Esophagus muscularis mucosa (tissue), 4 donors: ENCODE results near the gene SCRN2. TPM values are rescaled to one million over a fixed set of nuclear protein-coding genes. Genes with fewer than 3 reads are reported as not detected.

Experiments used
- DNase-seq: peaks from one replicate; pipeline ENCODE4 v3.0.0-alpha.2; 2017; ENCODE audit errors: extremely low spot score
- H3K27ac ChIP-seq, 4 donors: fragments of 200-600 bp; sonication (generic); replicated peaks in 1 of 4; 1 replicate in 3 of 4; 2 replicates in 1 of 4; pipeline ENCODE4 v1.5.1; 2016 to 2019; ENCODE audit warnings: mild to moderate bottlenecking in 1 of 4
- H3K27me3 ChIP-seq, 4 donors: fragments of 200-600 bp; sonication (generic); one replicate each; pipeline versions ENCODE4 v1.5.1 to v1.6.0; 2016 to 2019
- H3K36me3 ChIP-seq, 4 donors: fragments of 200-600 bp; sonication (generic); one replicate each; pipeline ENCODE4 v1.5.1; 2016 to 2019
- H3K4me1 ChIP-seq, 4 donors: fragments of 200-600 bp; sonication (generic); one replicate each; pipeline ENCODE4 v1.5.1; 2016 to 2019
- H3K4me3 ChIP-seq, 4 donors: fragments of 200-600 bp; sonication (generic); 1 replicate in 2 of 4; 2 replicates in 2 of 4; pipeline ENCODE4 v1.5.1; 2016 to 2019; ENCODE audit warnings: mild to moderate bottlenecking in 4 of 4, moderate library complexity in 1 of 4
- H3K9me3 ChIP-seq, 4 donors: fragments of 200-600 bp; sonication (generic); 1 replicate in 3 of 4; 2 replicates in 1 of 4; pipeline ENCODE4 v1.5.1; 2016 to 2019
- EP300 ChIP-seq: sonication (generic); formaldehyde crosslinking; IDR thresholded peaks from one replicate; pipeline ENCODE4 v1.6.1; 2017; ENCODE audit warnings: antibody characterized with exemption
- POLR2A ChIP-seq: fragments of 450-650 bp; IDR thresholded peaks from one replicate; pipeline ENCODE4 v1.6.1; 2017; ENCODE audit warnings: antibody characterized with exemption, moderate library complexity, mild to moderate bottlenecking, low read depth
- POLR2AphosphoS5 ChIP-seq, 2 donors: sonication (generic); formaldehyde crosslinking; IDR thresholded peaks; one replicate each; pipeline ENCODE4 v1.6.1; 2017; ENCODE audit warnings: antibody characterized with exemption in 2 of 2
- WGBS: methylation state at CpG from one replicate; pipeline ENCODE4 v1.1.5; 2018; 5-methylcytosine and 5-hydroxymethylcytosine counted together
- intact Hi-C: fragments of 100-400 bp; cut with DNase I; formaldehyde crosslinking; loops from one replicate; pipeline ENCODE4 v1.15.1; 2023
- total RNA-seq, 4 donors: library from RNA; depleted of rRNA; stranded (reverse); fragments of >200 nt; gene quantifications; one replicate each; pipeline versions ENCODE4 v1.1.0 to v1.2.1, GENCODE V29; 2016
- TF ChIP-seq, protein P1 (sequence below), 3 experiments: fragments of 200-600 bp in 2 of 3; fragments of 450-650 bp in 1 of 3; sonication (generic) in 2 of 3; IDR thresholded peaks; one replicate each; pipeline ENCODE4 v1.5.1; 2017 to 2019; ENCODE audit warnings: antibody characterized with exemption in 3 of 3, mild to moderate bottlenecking in 2 of 3, moderate library complexity in 1 of 3

Gene SCRN2
- total RNA-seq, 4 donors from 2014 or later = 9.6 to 34.0 (median 23.1) TPM

DNA sequence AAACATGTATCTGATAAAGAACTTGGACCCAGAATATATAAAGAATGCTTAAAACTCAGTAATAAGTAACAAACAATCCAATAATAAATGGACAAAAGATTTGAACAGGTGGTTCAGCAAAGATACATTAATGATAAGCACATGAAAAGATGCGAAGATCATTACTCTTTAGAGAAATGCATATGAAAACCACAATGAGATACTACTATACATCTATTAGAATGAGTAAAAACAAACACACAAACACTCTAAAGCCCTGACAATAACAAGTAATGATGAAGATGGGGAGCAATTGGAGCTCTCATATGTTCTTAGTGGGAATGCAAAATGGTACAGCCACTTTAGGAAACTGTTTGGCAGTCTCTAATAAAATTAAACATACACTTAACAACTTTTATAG lies 48.6 kb downstream of the SCRN2 start:
- intact Hi-C loops = no loop called here
- WGBS = 88% methylated on average over 1 of the region's 1 CpG
- Histone ChIP-seq H3K27ac (no peak overlapping the region), H3K4me3 (no peak overlapping the region), H3K27me3 (peaks cover 0 to 88% (median 30%) of the 10 kb centered on the region in 4 donors), H3K4me1 (peaks cover 9 to 11% (median 10%) of the 10 kb centered on the region in 4 donors), H3K36me3 (no peaks in the 10 kb centered on the region), H3K9me3 (no peaks in the 10 kb centered on the region)
- DNase-seq = no peak
- TF ChIP-seq POLR2A = no peak
- TF ChIP-seq, protein P1, sequence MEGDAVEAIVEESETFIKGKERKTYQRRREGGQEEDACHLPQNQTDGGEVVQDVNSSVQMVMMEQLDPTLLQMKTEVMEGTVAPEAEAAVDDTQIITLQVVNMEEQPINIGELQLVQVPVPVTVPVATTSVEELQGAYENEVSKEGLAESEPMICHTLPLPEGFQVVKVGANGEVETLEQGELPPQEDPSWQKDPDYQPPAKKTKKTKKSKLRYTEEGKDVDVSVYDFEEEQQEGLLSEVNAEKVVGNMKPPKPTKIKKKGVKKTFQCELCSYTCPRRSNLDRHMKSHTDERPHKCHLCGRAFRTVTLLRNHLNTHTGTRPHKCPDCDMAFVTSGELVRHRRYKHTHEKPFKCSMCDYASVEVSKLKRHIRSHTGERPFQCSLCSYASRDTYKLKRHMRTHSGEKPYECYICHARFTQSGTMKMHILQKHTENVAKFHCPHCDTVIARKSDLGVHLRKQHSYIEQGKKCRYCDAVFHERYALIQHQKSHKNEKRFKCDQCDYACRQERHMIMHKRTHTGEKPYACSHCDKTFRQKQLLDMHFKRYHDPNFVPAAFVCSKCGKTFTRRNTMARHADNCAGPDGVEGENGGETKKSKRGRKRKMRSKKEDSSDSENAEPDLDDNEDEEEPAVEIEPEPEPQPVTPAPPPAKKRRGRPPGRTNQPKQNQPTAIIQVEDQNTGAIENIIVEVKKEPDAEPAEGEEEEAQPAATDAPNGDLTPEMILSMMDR (IDR thresholded peaks at IDR 0.05) = no peak
- no peak for TF ChIP-seq EP300
- TF ChIP-seq POLR2AphosphoS5 (IDR thresholded peaks at IDR 0.05) = no peak

DNA sequence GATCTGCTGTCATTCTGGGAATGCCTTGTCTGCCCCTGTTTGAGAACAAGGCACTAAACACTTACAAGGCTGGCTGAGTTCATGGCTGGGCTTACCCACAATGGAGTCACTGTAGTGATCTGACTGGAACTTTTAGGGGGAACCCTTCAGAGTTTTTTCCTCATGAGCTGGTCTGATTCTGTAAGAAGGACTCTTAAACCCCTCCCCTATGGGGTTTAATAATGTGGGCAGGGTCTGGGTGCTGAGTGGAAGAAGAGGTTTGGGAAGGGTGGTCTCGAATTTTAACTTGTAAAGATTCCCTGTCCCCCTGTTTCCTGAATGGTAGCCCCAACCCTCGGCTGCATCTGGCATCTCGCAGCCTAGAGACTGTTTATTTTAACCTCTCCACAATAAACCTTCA lies 50.0 kb downstream of the SCRN2 start:
- intact Hi-C loops = no loop called here
- WGBS = 23% methylated on average over 3 of the region's 3 CpGs
- Histone ChIP-seq H3K36me3 (no peaks in the 10 kb centered on the region), H3K27me3 (peaks cover 0 to 88% (median 30%) of the 10 kb centered on the region in 4 donors), H3K9me3 (no peaks in the 10 kb centered on the region), H3K4me3 (no peak overlapping the region), H3K27ac (no peak overlapping the region), H3K4me1 (peaks cover 9 to 11% (median 10%) of the 10 kb centered on the region in 4 donors)
- TF ChIP-seq, protein P1 (IDR thresholded peaks at IDR 0.05) = no peak
- no peak for TF ChIP-seq POLR2A
- no peak for TF ChIP-seq POLR2AphosphoS5 (IDR thresholded peaks at IDR 0.05)
- TF ChIP-seq EP300 = no peak
- peak; percentile 47 for DNase-seq

DNA sequence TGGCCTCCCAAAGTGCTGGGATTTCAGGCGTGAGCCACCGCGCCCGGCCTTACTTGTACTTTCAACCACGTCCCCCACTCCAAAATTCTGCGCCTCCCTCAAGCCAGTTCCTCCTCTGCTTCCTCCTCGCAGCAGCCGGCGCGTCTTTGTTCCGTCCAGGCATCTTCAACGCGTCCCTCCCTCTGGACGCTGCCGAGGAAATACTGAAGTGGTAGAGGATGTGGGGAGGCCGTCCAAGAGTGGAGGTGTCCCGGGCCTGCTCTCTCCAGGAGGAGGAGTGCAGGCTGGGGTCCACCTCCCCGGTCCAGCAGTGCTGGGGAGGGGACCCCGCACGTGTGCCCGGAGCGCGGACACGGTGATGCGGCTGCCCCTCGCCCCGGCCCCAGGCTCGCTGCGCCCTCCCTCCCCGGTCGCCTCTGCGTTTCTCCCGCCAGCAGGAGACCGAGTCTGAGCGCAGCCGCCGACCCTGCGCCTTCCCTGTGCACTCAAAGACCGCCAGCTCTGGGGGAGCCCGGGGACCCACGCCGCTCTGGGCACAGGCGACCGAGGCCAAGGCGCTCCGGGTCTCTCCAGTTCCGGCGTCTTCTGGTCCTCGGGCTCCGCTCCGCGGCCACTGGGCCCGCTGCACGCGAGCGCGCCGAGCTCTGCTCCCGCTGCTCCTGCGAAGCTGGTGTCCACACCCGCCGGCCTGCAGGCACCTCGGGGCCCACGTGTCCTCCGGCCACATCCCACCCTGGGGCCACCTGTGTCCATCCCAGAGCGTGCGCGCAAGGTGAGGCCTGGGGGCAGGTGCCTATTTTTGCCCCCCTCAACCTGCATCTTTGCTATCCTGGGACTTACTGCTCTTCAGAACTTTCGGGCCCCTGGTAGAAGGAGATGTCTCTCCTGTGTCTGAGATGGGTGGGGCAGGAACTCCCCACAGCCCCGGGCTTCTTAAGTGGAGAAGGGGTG lies 51.2 kb downstream of the SCRN2 start:
- H3K36me3 ChIP-seq = no peaks in the 10 kb centered on the region
- 9% methylated on average over 9 of the region's 70 CpGs for WGBS
- TF ChIP-seq POLR2AphosphoS5 (IDR thresholded peaks at IDR 0.05) = no peak
- TF ChIP-seq, protein P1 (IDR thresholded peaks at IDR 0.05) = peak; percentile 51 to 65 (median 51)
- peaks cover 0 to 94% (median 30%) of the 10 kb centered on the region in 4 donors for H3K27me3 ChIP-seq
- H3K4me1 ChIP-seq = peaks cover 9 to 11% (median 10%) of the 10 kb centered on the region in 4 donors
- peak; percentile 90 for DNase-seq
- H3K4me3 ChIP-seq = peak overlapping the region; percentile 50 to 60 (median 53)
- intact Hi-C loops = loop anchor here (10.0 kb wide), 1 partner anchor 85 kb away; no protein-coding TSS in a partner anchor
- H3K9me3 ChIP-seq = no peaks in the 10 kb centered on the region
- peak overlapping the region in 1 of 4 donors; percentile 32 for H3K27ac ChIP-seq

Other genes starting within 250 kb of the SCRN2 start
- gene KPNB1, start 191.4 kb downstream of the SCRN2 start, total RNA-seq = 100 to 1,000 TPM; 179 to 236 (median 205) TPM
- 10 to 100 TPM; 11.9 to 26.9 (median 21.2) TPM for gene TBKBP1, start 147.1 kb downstream of the SCRN2 start, total RNA-seq
- 1 to 10 TPM in 1 of 4 donors, under 1 TPM in 3; 0.42 to 2.2 (median 0.61) TPM for gene TBX21, start 108.0 kb downstream of the SCRN2 start, total RNA-seq
- 1 to 10 TPM; 2.0 to 8.4 (median 4.7) TPM for gene OSBPL7, start 19.5 kb downstream of the SCRN2 start, total RNA-seq
- 10 to 100 TPM; 43.6 to 86.8 (median 63.2) TPM for gene MRPL10, start 9.7 kb downstream of the SCRN2 start, total RNA-seq
- under 1 TPM in 1 of 4 donors, not detected in 3; 0.45 TPM for gene LRRC46, start 9.6 kb downstream of the SCRN2 start, total RNA-seq
- under 1 TPM; under 0.01 to 0.71 (median 0.25) TPM for gene SP6, start 9.9 kb upstream of the SCRN2 start, total RNA-seq
- gene SP2, start 55.0 kb upstream of the SCRN2 start, total RNA-seq = 10 to 100 TPM in 1 of 4 donors, 1 to 10 TPM in 3; 7.1 to 16.0 (median 9.4) TPM
- gene PNPO, start 100.3 kb upstream of the SCRN2 start, total RNA-seq = 10 to 100 TPM; 21.2 to 32.8 (median 27.6) TPM
- gene PRR15L, start 116.6 kb upstream of the SCRN2 start, total RNA-seq = not detected
- gene CDK5RAP3, start 129.8 kb upstream of the SCRN2 start, total RNA-seq = 10 to 100 TPM; 43.9 to 70.2 (median 58.4) TPM
- gene COPZ2, start 196.5 kb upstream of the SCRN2 start, total RNA-seq = 10 to 100 TPM; 58.1 to 73.9 (median 64.1) TPM
- 100 to 1,000 TPM; 164 to 281 (median 264) TPM for gene NFE2L1, start 207.1 kb upstream of the SCRN2 start, total RNA-seq